H9 (cell line): Measurements from ENCODE around the gene CBY3. TPM values are rescaled to one million over a fixed set of nuclear protein-coding genes. Genes with fewer than 3 reads are reported as not detected.

ENCODE experiments used
- DNase-seq: peaks from one replicate; pipeline ENCODE4 v3.0.0-alpha.2; 2017
- H2AFZ ChIP-seq: one replicate; pipeline ENCODE4 v1.6.1; 2013; ENCODE audit warnings: mild to moderate bottlenecking, low read length, control low read depth, moderate library complexity
- H2AK5ac ChIP-seq: 2 replicates; pipeline ENCODE4 v1.6.1; 2013; ENCODE audit warnings: low read length, control low read depth, mixed read lengths; ENCODE audit not compliant: insufficient read length
- H2BK120ac ChIP-seq: one replicate; pipeline ENCODE4 v1.6.1; 2013; ENCODE audit warnings: low read depth, mild to moderate bottlenecking, low read length, control low read depth, inconsistent platforms; ENCODE audit not compliant: poor library complexity, severe bottlenecking
- H2BK12ac ChIP-seq: 2 replicates; pipeline ENCODE4 v1.6.1; 2013; ENCODE audit warnings: low read length, control low read depth, mixed read lengths, low read depth; ENCODE audit not compliant: insufficient read length
- H2BK15ac ChIP-seq: 2 replicates; pipeline ENCODE4 v1.6.1; 2013; ENCODE audit warnings: low read depth, low read length, control low read depth
- H2BK20ac ChIP-seq: one replicate; pipeline ENCODE4 v1.6.1; 2013; ENCODE audit warnings: low read depth, mild to moderate bottlenecking, low read length, control low read depth, inconsistent platforms; ENCODE audit not compliant: poor library complexity, severe bottlenecking
- H2BK5ac ChIP-seq: 2 replicates; pipeline ENCODE4 v1.6.1; 2013; ENCODE audit warnings: low read length, control low read depth, mixed read lengths; ENCODE audit not compliant: insufficient read length
- H3K14ac ChIP-seq: 2 replicates; pipeline ENCODE4 v1.6.1; 2013; ENCODE audit warnings: low read length, control low read depth; ENCODE audit not compliant: insufficient read depth
- H3K18ac ChIP-seq: 2 replicates; pipeline ENCODE4 v1.6.1; 2013; ENCODE audit warnings: low read depth, mild to moderate bottlenecking, mixed read lengths, low read length, control low read depth; ENCODE audit not compliant: insufficient read length
- H3K23ac ChIP-seq: 2 replicates; pipeline ENCODE4 v1.6.1; 2013; ENCODE audit warnings: low read length, control low read depth, mixed read lengths, low read depth; ENCODE audit not compliant: insufficient read length
- H3K23me2 ChIP-seq: 2 replicates; pipeline ENCODE4 v1.6.1; 2013; ENCODE audit warnings: low read depth, mild to moderate bottlenecking, mixed read lengths, low read length, control low read depth; ENCODE audit not compliant: insufficient read length, poor library complexity, severe bottlenecking
- H3K27ac ChIP-seq: 2 replicates; pipeline ENCODE4 v1.5.1; 2013; ENCODE audit warnings: low read length, control low read depth, mixed read lengths, low read depth; ENCODE audit not compliant: insufficient read length
- H3K27me3 ChIP-seq: 2 replicates; pipeline ENCODE4 v1.6.1; 2013; ENCODE audit warnings: low read length, control low read depth, inconsistent platforms; ENCODE audit not compliant: insufficient read depth
- H3K4ac ChIP-seq: 2 replicates; pipeline ENCODE4 v1.6.1; 2013; ENCODE audit warnings: low read depth, mild to moderate bottlenecking, control low read depth, inconsistent platforms, low read length, moderate library complexity
- H3K4me1 ChIP-seq: 2 replicates; pipeline ENCODE4 v1.6.1; 2013; ENCODE audit warnings: low read length, control low read depth, inconsistent platforms; ENCODE audit not compliant: insufficient read depth
- H3K4me2 ChIP-seq: 2 replicates; pipeline ENCODE4 v1.6.1; 2013; ENCODE audit warnings: low read length, control low read depth, mixed read lengths; ENCODE audit not compliant: insufficient read length, insufficient read depth
- H3K56ac ChIP-seq: 2 replicates; pipeline ENCODE4 v1.6.1; 2013; ENCODE audit warnings: low read depth, mild to moderate bottlenecking, mixed read lengths, low read length, control low read depth; ENCODE audit not compliant: insufficient read length
- H3K79me1 ChIP-seq: 2 replicates; pipeline ENCODE4 v1.6.1; 2013; ENCODE audit warnings: low read depth, mild to moderate bottlenecking, moderate library complexity, low read length, control low read depth, inconsistent platforms; ENCODE audit not compliant: insufficient read depth, poor library complexity, severe bottlenecking
- H3K79me2 ChIP-seq: 2 replicates; pipeline ENCODE4 v1.6.1; 2013; ENCODE audit warnings: low read length, control low read depth, inconsistent platforms; ENCODE audit not compliant: insufficient read depth
- H3K9ac ChIP-seq: 2 replicates; pipeline ENCODE4 v1.6.1; 2013; ENCODE audit warnings: low read length, control low read depth, mixed read lengths; ENCODE audit not compliant: insufficient read length; ENCODE audit errors: extremely low read depth
- H3K9me3 ChIP-seq: one replicate; pipeline ENCODE4 v1.6.1; 2013; ENCODE audit warnings: low read depth, low read length, inconsistent platforms; ENCODE audit not compliant: control insufficient read depth
- H3T11ph ChIP-seq: one replicate; pipeline ENCODE4 v1.6.1; 2013; ENCODE audit warnings: mild to moderate bottlenecking, low read length, control low read depth, inconsistent platforms
- H4K20me1 ChIP-seq: one replicate; pipeline ENCODE4 v1.6.1; 2013; ENCODE audit not compliant: control insufficient read depth, insufficient read length, insufficient read depth
- H4K5ac ChIP-seq: 2 replicates; pipeline ENCODE4 v1.6.1; 2013; ENCODE audit warnings: low read depth, mild to moderate bottlenecking, mixed read lengths, low read length, control low read depth; ENCODE audit not compliant: insufficient read length
- H4K8ac ChIP-seq: replicated peaks from 2 replicates; pipeline ENCODE4 v1.6.1; 2013; ENCODE audit warnings: low read length, control low read depth, mixed read lengths, low read depth; ENCODE audit not compliant: insufficient read length
- H4K91ac ChIP-seq: 2 replicates; pipeline ENCODE4 v1.6.1; 2013; ENCODE audit warnings: low read depth, mild to moderate bottlenecking, moderate library complexity, mixed read lengths, low read length, control low read depth; ENCODE audit not compliant: insufficient read length
- H3K27ac Mint-ChIP-seq, 3 experiments: 2 replicates in 2 of 3; 3 replicates in 1 of 3; pipeline ENCODE4 v1.8.0; 2020 to 2021; ENCODE audit warnings: mixed read lengths in 3 of 3, mild to moderate bottlenecking in 1 of 3, moderate library complexity in 1 of 3
- H3K27me3 Mint-ChIP-seq: 2 replicates; pipeline ENCODE4 v1.8.0; 2021; ENCODE audit warnings: low read depth, mild to moderate bottlenecking, moderate library complexity, mixed read lengths
- H3K36me3 Mint-ChIP-seq, 3 experiments: 2 replicates in 2 of 3; 3 replicates in 1 of 3; pipeline ENCODE4 v1.8.0; 2020 to 2021; ENCODE audit warnings: low read depth in 3 of 3, mixed read lengths in 3 of 3; ENCODE audit not compliant: insufficient read depth in 1 of 3
- H3K4me1 Mint-ChIP-seq, 2 experiments: 2 replicates each; pipeline ENCODE4 v1.8.0; 2020; ENCODE audit warnings: mixed read lengths in 2 of 2
- H3K4me3 Mint-ChIP-seq, 2 experiments: 2 replicates in 1 of 2; 3 replicates in 1 of 2; pipeline ENCODE4 v1.8.0; 2020 to 2021; ENCODE audit warnings: mild to moderate bottlenecking in 2 of 2, mixed read lengths in 2 of 2, moderate library complexity in 1 of 2
- H3K9me3 Mint-ChIP-seq, 2 experiments: 2 replicates in 1 of 2; 3 replicates in 1 of 2; pipeline ENCODE4 v1.8.0; 2020; ENCODE audit warnings: mild to moderate bottlenecking in 2 of 2, mixed read lengths in 2 of 2, moderate library complexity in 1 of 2
- CTCF ChIP-seq: fragments of 200-600 bp; sonication (generic); conservative IDR thresholded peaks from 3 replicates; pipeline ENCODE4 v1.8.0; 2021; ENCODE audit warnings: antibody characterized with exemption, mild to moderate bottlenecking
- WGBS: extraction: QIAGEN DNeasy Blood & Tissue Kit; methylation state at CpG from one replicate; pipeline ENCODE4 v1.1.7; 2013; ENCODE audit warnings: missing lambda C conversion rate, low lambda C conversion rate, mixed read lengths; ENCODE audit not compliant: insufficient read length; ENCODE audit errors: extremely low coverage; 5-methylcytosine and 5-hydroxymethylcytosine counted together
- total RNA-seq: library from RNA; stranded (reverse); gene quantifications from 2 replicates; pipeline ENCODE4 v1.2.1, GENCODE V29; 2021

The CBY3 gene
- total RNA-seq, 1 experiment from 2014 or later, result 0.50 TPM

DNA sequence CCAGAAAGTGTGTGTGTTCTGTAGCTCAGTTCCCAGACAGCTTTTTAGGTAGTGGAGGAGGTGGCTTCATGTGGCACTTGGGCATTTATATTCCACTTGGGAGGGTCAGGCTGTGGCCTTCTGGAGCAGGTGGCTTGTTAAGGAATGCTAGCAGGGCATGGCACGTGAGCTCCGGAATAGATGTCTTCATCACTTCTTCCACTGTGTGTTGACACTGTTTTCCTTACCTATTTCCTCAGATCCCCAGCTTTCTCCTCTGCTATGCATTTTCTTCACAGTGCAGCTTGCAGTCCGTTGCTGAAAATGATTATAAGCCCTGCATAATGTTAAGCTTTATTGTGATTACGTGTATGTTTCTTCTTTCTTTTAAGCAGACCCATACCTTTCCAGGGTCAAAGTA lies 48.5 kb upstream of the CBY3 start:
- no peak overlapping the region for H3K4me2 ChIP-seq
- no peaks in the 10 kb centered on the region for H3K4me1 ChIP-seq
- no peaks in the 10 kb centered on the region for H3K9me3 ChIP-seq
- H3T11ph ChIP-seq, result no peak overlapping the region
- H3K9ac ChIP-seq, result no peak overlapping the region
- H3K14ac ChIP-seq, result no peak overlapping the region
- no peak overlapping the region for H3K27ac ChIP-seq
- no peak overlapping the region for H3K56ac ChIP-seq
- peaks cover 8% of the 10 kb centered on the region; the same call in 1 of the 2 replicates for H3K79me2 ChIP-seq
- H3K4ac ChIP-seq, result no peak overlapping the region
- no CpG with 5 or more reads among the region's 4 CpGs for WGBS
- no peaks in the 10 kb centered on the region for H3K27me3 ChIP-seq
- H2BK5ac ChIP-seq, result no peak overlapping the region
- H4K20me1 ChIP-seq, result no peaks in the 10 kb centered on the region
- no peak overlapping the region for H4K5ac ChIP-seq
- no peak overlapping the region for H2AFZ ChIP-seq
- no peak overlapping the region for H3K4me3 Mint-ChIP-seq
- no peak overlapping the region for H4K91ac ChIP-seq
- H4K8ac ChIP-seq, result no peak overlapping the region
- no peak for TF ChIP-seq CTCF
- H3K4me1 Mint-ChIP-seq, result peaks cover 6 to 12% of the 10 kb centered on the region in 2 experiments
- H3K23me2 ChIP-seq, result no peaks in the 10 kb centered on the region
- H2BK120ac ChIP-seq, result no peak overlapping the region
- no peaks in the 10 kb centered on the region for H3K27me3 Mint-ChIP-seq
- H2BK20ac ChIP-seq, result no peak overlapping the region
- DNase-seq, result no peak
- no peak overlapping the region for H3K18ac ChIP-seq
- no peak overlapping the region for H3K23ac ChIP-seq
- no peaks in the 10 kb centered on the region for H3K9me3 Mint-ChIP-seq
- no peaks in the 10 kb centered on the region for H3K79me1 ChIP-seq
- H3K27ac Mint-ChIP-seq, result no peak overlapping the region
- H2AK5ac ChIP-seq, result no peak overlapping the region
- no peak overlapping the region for H2BK12ac ChIP-seq
- H2BK15ac ChIP-seq, result no peak overlapping the region
- H3K36me3 Mint-ChIP-seq, result peaks cover 16 to 66% (median 47%) of the 10 kb centered on the region in 3 experiments; a peak in 6 of 7 replicates
